ENCODE results near the gene POLR2J.

- no peak for TF ChIP-seq CTCF (conservative IDR thresholded peaks at IDR 0.05)
- no peak for TF ChIP-seq EZH2 (IDR thresholded peaks at IDR 0.05; ENCODE audit: low read depth)
Measured at GRCh38 chr7:102449136-102449535, 29.6 kb downstream of the POLR2J start.
